ENCODE results near the gene PCDH15. TPM values are rescaled to one million over a fixed set of nuclear protein-coding genes. Genes with fewer than 3 reads are reported as not detected.
"Not testable (repeated sequence)": the region's sequence is repeated elsewhere in the genome, so short reads cannot be mapped to it uniquely, and the experiment has no call there.

PCDH15 gene
- total RNA-seq, 2 experiments from 2014 or later = not detected

GRCh38 chr10:54550016-54550415 is 251.0 kb downstream of the PCDH15 start:
- DNase-seq = no peak
- H3K27me3 Mint-ChIP-seq = no peaks in the 10 kb centered on the region
- H3K9me3 Mint-ChIP-seq = peaks cover 2% of the 10 kb centered on the region
- no peak overlapping the region for H3K4me3 Mint-ChIP-seq
- no peak overlapping the region for H3K27ac Mint-ChIP-seq
- no peaks in the 10 kb centered on the region for H3K36me3 Mint-ChIP-seq
- H3K4me1 Mint-ChIP-seq = no peaks in the 10 kb centered on the region

GRCh38 chr10:54531296-54531695 is 269.7 kb downstream of the PCDH15 start:
- Mint-ChIP-seq H3K36me3 (no peaks in the 10 kb centered on the region), H3K4me3 (no peak overlapping the region), H3K27ac (no peak overlapping the region), H3K9me3 (peaks cover 4% of the 10 kb centered on the region), H3K4me1 (no peaks in the 10 kb centered on the region), H3K27me3 (no peaks in the 10 kb centered on the region)
- DNase-seq = no peak

- no peak overlapping the region for H3K27ac Mint-ChIP-seq
- no peaks in the 10 kb centered on the region for H3K4me1 Mint-ChIP-seq
- H3K9me3 Mint-ChIP-seq = peaks cover 4% of the 10 kb centered on the region
- no peak for DNase-seq
- no peaks in the 10 kb centered on the region for H3K27me3 Mint-ChIP-seq
- no peaks in the 10 kb centered on the region for H3K36me3 Mint-ChIP-seq
- H3K4me3 Mint-ChIP-seq = no peak overlapping the region
These were observed 270.7 kb downstream of the PCDH15 start for GRCh38 chr10:54530299-54530698.

- peaks cover 9% of the 10 kb centered on the region for H3K9me3 Mint-ChIP-seq
- H3K4me3 Mint-ChIP-seq = no peak overlapping the region
- H3K4me1 Mint-ChIP-seq = no peaks in the 10 kb centered on the region
- H3K27ac Mint-ChIP-seq = no peak overlapping the region
- H3K36me3 Mint-ChIP-seq = no peaks in the 10 kb centered on the region
- DNase-seq = no peak
- no peaks in the 10 kb centered on the region for H3K27me3 Mint-ChIP-seq
These were observed 275.2 kb downstream of the PCDH15 start for GRCh38 chr10:54525816-54526215.

GRCh38 chr10:54515244-54515643 is 285.8 kb downstream of the PCDH15 start:
- not testable (repeated sequence) for H3K36me3 Mint-ChIP-seq, H3K27ac Mint-ChIP-seq, H3K27me3 Mint-ChIP-seq, DNase-seq, H3K4me3 Mint-ChIP-seq, H3K4me1 Mint-ChIP-seq
- H3K9me3 Mint-ChIP-seq = peaks cover 14% of the 10 kb centered on the region

GRCh38 chr10:54503863-54504262 is 297.2 kb downstream of the PCDH15 start:
- H3K27me3 Mint-ChIP-seq = no peaks in the 10 kb centered on the region
- H3K9me3 Mint-ChIP-seq = peaks cover 7% of the 10 kb centered on the region
- no peak for DNase-seq
- H3K36me3 Mint-ChIP-seq = no peaks in the 10 kb centered on the region
- H3K4me1 Mint-ChIP-seq = no peaks in the 10 kb centered on the region
- no peak overlapping the region for H3K4me3 Mint-ChIP-seq
- H3K27ac Mint-ChIP-seq = no peak overlapping the region

GRCh38 chr10:54501929-54502328 is 299.1 kb downstream of the PCDH15 start:
- no peaks in the 10 kb centered on the region for H3K4me1 Mint-ChIP-seq

GRCh38 chr10:54496852-54497251 is 304.2 kb downstream of the PCDH15 start:
- no peak overlapping the region for H3K27ac Mint-ChIP-seq
- H3K27me3 Mint-ChIP-seq = no peaks in the 10 kb centered on the region
- no peaks in the 10 kb centered on the region for H3K36me3 Mint-ChIP-seq
- H3K4me1 Mint-ChIP-seq = no peaks in the 10 kb centered on the region
- peaks cover 15% of the 10 kb centered on the region for H3K9me3 Mint-ChIP-seq
- H3K4me3 Mint-ChIP-seq = no peak overlapping the region
- DNase-seq = no peak

More at GRCh38 chr10:54501929-54502328, 299.1 kb downstream of the PCDH15 start:
- no peak overlapping the region for H3K4me3 Mint-ChIP-seq
- peaks cover 10% of the 10 kb centered on the region for H3K9me3 Mint-ChIP-seq
- H3K36me3 Mint-ChIP-seq = no peaks in the 10 kb centered on the region
- no peaks in the 10 kb centered on the region for H3K27me3 Mint-ChIP-seq
- no peak for DNase-seq
- no peak overlapping the region for H3K27ac Mint-ChIP-seq

GRCh38 chr10:54487743-54488142 is 313.3 kb downstream of the PCDH15 start:
- Mint-ChIP-seq H3K27me3 (no peaks in the 10 kb centered on the region), H3K36me3 (no peaks in the 10 kb centered on the region), H3K27ac (no peak overlapping the region), H3K4me3 (no peak overlapping the region), H3K9me3 (peaks cover 6% of the 10 kb centered on the region), H3K4me1 (no peaks in the 10 kb centered on the region)
- no peak for DNase-seq

GRCh38 chr10:54485971-54486370 is 315.1 kb downstream of the PCDH15 start:
- DNase-seq = no peak
- Mint-ChIP-seq H3K27ac (no peak overlapping the region), H3K9me3 (peaks cover 3% of the 10 kb centered on the region), H3K27me3 (no peaks in the 10 kb centered on the region), H3K4me3 (no peak overlapping the region), H3K4me1 (no peaks in the 10 kb centered on the region), H3K36me3 (no peaks in the 10 kb centered on the region)

- no peaks in the 10 kb centered on the region for H3K27me3 Mint-ChIP-seq
- H3K4me3 Mint-ChIP-seq = no peak overlapping the region
- no peaks in the 10 kb centered on the region for H3K36me3 Mint-ChIP-seq
- H3K27ac Mint-ChIP-seq = no peak overlapping the region
- peaks cover 2% of the 10 kb centered on the region for H3K9me3 Mint-ChIP-seq
- H3K4me1 Mint-ChIP-seq = no peaks in the 10 kb centered on the region
- no peak for DNase-seq
These were observed 316.8 kb downstream of the PCDH15 start for GRCh38 chr10:54484186-54484585.

- Mint-ChIP-seq H3K27me3 (no peaks in the 10 kb centered on the region), H3K4me3 (no peak overlapping the region), H3K9me3 (peaks cover 2% of the 10 kb centered on the region), H3K4me1 (no peaks in the 10 kb centered on the region), H3K36me3 (no peaks in the 10 kb centered on the region), H3K27ac (no peak overlapping the region)
- no peak for DNase-seq
These were observed 322.4 kb downstream of the PCDH15 start for GRCh38 chr10:54478601-54479000.

GRCh38 chr10:54477738-54478137 is 323.3 kb downstream of the PCDH15 start:
- Mint-ChIP-seq H3K9me3 (peaks cover 2% of the 10 kb centered on the region), H3K36me3 (no peaks in the 10 kb centered on the region), H3K4me3 (no peak overlapping the region), H3K27ac (no peak overlapping the region), H3K4me1 (no peaks in the 10 kb centered on the region), H3K27me3 (no peaks in the 10 kb centered on the region)
- no peak for DNase-seq

- no peaks in the 10 kb centered on the region for H3K36me3 Mint-ChIP-seq
- no peak for DNase-seq
- peaks cover 8% of the 10 kb centered on the region for H3K9me3 Mint-ChIP-seq
- H3K27me3 Mint-ChIP-seq = no peaks in the 10 kb centered on the region
- H3K27ac Mint-ChIP-seq = no peak overlapping the region
- no peaks in the 10 kb centered on the region for H3K4me1 Mint-ChIP-seq
- H3K4me3 Mint-ChIP-seq = no peak overlapping the region
These were observed 330.8 kb downstream of the PCDH15 start for GRCh38 chr10:54470324-54470631.

- H3K4me1 Mint-ChIP-seq = no peaks in the 10 kb centered on the region
- H3K4me3 Mint-ChIP-seq = no peak overlapping the region
- H3K9me3 Mint-ChIP-seq = peaks cover 8% of the 10 kb centered on the region
- DNase-seq = no peak
- no peaks in the 10 kb centered on the region for H3K27me3 Mint-ChIP-seq
- H3K36me3 Mint-ChIP-seq = no peaks in the 10 kb centered on the region
- no peak overlapping the region for H3K27ac Mint-ChIP-seq
These were observed 331.3 kb downstream of the PCDH15 start for GRCh38 chr10:54469587-54470323.

- Mint-ChIP-seq H3K36me3 (no peaks in the 10 kb centered on the region), H3K4me3 (no peak overlapping the region), H3K27me3 (no peaks in the 10 kb centered on the region), H3K9me3 (peaks cover 10% of the 10 kb centered on the region), H3K4me1 (no peaks in the 10 kb centered on the region), H3K27ac (no peak overlapping the region)
- DNase-seq = no peak
These were observed 346.8 kb downstream of the PCDH15 start for GRCh38 chr10:54454271-54454670.
